GM12873 (cell line): Measurements from ENCODE around the gene LTA4H.

ENCODE experiments used
- TF ChIP-seq, protein P1 (sequence below): IDR thresholded peaks from 2 replicates; pipeline ENCODE4 v1.5.1; 2012; ENCODE audit warnings: low read depth, mild to moderate bottlenecking, moderate library complexity, low read length, control low read depth; ENCODE audit not compliant: insufficient read depth; ENCODE audit errors: missing control alignments

LTA4H gene

DNA sequence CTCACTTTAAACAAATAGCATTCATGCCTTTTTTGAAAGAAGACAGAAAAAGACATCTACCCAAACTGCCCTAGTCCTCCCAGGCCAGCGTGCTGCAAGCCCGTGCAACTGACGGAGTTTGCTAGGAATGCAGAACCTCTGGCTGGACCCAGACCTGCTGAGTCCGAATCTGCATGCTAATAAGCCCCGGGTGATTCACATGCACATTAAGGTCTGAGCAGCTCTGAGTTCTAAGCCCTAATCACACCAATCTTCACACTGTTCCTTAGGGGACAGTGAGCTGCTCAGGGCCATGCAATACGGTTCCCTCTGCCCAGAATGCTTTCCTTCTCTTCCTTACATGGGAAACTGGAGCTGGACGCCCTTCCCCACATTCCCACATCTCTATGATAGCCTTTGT is 64.5 kb downstream of the LTA4H start:
- TF ChIP-seq, protein P1, sequence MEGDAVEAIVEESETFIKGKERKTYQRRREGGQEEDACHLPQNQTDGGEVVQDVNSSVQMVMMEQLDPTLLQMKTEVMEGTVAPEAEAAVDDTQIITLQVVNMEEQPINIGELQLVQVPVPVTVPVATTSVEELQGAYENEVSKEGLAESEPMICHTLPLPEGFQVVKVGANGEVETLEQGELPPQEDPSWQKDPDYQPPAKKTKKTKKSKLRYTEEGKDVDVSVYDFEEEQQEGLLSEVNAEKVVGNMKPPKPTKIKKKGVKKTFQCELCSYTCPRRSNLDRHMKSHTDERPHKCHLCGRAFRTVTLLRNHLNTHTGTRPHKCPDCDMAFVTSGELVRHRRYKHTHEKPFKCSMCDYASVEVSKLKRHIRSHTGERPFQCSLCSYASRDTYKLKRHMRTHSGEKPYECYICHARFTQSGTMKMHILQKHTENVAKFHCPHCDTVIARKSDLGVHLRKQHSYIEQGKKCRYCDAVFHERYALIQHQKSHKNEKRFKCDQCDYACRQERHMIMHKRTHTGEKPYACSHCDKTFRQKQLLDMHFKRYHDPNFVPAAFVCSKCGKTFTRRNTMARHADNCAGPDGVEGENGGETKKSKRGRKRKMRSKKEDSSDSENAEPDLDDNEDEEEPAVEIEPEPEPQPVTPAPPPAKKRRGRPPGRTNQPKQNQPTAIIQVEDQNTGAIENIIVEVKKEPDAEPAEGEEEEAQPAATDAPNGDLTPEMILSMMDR, result no peak

DNA sequence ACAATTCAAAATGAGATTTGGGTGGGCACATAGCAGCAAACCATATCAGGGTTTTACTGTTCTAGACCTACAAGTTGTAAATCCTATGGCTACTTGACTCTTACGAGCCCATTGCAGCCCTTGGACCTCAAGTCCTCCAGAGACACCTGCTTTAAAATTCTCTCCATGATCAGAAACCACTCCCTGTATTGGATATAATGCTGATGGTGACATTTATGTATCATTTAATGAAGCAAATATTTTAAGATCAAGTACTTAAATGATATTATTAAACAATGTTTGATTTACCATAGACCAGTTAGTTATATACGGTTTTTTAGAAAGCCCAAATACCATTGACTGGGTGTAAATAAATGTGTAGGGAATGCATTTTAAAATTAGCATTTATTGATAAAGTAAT is 68.1 kb downstream of the LTA4H start:
- TF ChIP-seq, protein P1, result no peak

DNA sequence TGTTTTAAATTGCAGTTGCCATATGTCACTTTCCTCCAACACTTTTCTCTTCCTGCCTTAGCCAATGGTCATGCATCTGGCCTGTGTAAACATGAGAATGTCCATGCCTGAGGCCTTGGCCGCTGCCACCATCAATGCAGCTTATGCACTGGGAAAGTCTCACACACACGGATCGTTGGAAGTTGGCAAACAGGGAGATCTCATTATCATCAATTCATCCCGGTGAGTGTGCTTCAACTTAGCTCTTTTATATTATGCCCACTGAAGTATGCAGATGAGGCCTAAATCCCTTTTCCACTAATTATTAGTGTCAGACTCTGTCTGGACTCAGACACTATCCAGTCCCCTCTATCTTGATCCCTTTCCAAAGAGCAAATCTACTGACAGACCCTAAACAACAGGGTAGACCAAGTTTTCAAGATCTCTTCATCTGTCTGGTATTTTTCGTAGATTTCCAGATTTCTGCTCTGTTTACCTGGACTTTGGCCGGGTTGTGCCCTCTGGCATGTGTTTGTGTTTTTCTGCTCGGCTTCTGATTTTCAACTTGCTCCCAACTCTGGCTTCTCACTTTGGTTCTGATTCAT is 69.0 kb downstream of the LTA4H start:
- TF ChIP-seq, protein P1, result no peak

DNA sequence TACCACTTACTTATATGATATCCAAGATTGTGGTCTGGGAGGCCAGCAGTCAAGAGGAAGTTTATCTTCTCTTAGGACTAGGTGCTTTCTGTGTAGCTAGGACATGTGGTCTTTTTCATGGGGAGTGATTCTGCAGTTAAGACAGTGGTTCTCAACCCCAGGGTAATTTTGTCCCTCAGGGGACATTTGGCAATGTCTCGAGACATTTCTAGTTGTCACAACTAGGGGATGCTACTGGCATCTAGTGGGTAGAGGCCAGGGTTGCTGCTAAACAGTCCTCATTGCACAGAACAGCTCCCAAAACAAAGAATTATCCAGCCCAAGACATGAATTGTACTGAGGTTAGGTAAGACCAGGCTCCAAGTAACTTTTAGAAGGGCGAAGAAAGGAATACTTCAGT is 72.3 kb downstream of the LTA4H start:
- TF ChIP-seq, protein P1, result peak; percentile 53

DNA sequence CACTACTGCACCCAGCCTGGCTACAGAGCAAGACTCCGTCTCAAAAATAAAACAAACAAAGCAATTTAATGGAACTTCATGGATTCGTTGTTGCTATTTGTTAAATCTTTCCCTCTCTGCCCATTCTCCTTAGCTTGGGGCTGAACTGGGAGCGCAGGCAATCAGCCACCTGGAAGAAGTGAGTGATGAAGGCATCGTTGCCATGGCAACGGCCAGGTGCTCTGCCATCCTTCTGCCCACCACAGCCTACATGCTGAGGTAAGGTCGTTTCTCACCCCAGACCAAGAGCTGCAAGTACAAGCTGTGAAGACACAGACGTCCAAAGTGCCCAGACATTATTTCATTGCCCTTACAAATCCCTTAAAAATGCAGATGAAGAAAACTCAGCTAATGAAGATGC is 73.2 kb downstream of the LTA4H start:
- TF ChIP-seq, protein P1, result no peak

DNA sequence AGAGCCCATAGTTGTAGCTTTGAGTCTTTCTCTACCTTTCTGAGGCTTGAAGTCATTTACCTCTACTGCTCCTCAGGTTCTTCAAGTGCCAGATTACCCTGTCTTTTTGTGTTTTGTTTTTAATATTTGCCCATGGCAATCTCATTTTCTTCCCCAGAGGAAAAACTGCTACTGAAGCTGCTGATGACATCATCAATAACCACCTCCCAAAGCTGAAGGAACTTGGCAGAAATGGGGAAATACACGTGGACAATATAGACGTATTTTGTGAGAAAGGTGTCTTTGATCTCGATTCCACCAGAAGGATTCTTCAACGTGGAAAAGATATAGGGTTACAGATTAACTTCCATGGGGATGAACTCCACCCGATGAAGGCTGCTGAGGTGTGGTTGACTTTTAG is 75.1 kb downstream of the LTA4H start:
- TF ChIP-seq, protein P1, result no peak

DNA sequence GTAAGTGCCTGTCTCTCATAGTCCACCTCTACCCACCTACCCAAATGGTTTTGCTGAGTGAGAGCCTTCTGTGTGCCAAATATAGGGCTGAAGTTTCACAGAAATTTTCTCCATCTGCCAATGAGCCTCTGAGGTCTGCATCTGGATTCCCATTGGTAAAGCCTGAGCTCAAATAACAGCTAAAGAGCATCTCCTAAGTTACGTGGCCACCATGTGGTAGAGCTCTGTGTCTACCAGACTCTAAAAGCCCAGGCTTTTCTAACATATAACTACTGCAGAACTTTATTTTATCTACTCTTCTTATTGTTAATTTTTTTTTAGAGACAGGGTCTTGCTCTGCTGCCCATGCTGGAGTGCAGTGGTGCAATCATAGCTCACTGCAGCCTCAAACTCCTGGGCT is 76.3 kb downstream of the LTA4H start:
- TF ChIP-seq, protein P1, result no peak
